ENCODE data around the gene HSPA2. TPM values are rescaled to one million over a fixed set of nuclear protein-coding genes. Genes with fewer than 3 reads are reported as not detected.

Gene HSPA2
- total RNA-seq (2016; rRNA removed; fragmentation: Illumina TruSeq; extraction: Trizol), result 0.27 and 0.28 TPM in 2 replicates
- total RNA-seq (2016; cell fraction: cytosol; rRNA removed; fragmentation: Illumina TruSeq; extraction: Trizol; ENCODE audit: low read depth), result not detected in 2 replicates
- 0.17 and 0.37 TPM in 2 replicates for total RNA-seq (2016; cell fraction: insoluble cytoplasmic fraction; rRNA removed; fragmentation: Illumina TruSeq; extraction: Trizol)
- total RNA-seq (2016; cell fraction: membrane; rRNA removed; fragmentation: Illumina TruSeq; extraction: Trizol), result 0.21 TPM in 1 of 2 replicates, not detected in the other
- 0.22 and 0.47 TPM in 2 replicates for total RNA-seq (2016; cell fraction: nucleus; rRNA removed; fragmentation: Illumina TruSeq; extraction: Trizol)
- 0.15 and 0.16 TPM in 2 replicates for polyA plus RNA-seq (2011; rRNA removed)
- polyA plus RNA-seq (2011; cell fraction: cytosol; rRNA removed), result 0.12 and 0.15 TPM in 2 replicates
- polyA plus RNA-seq (2011; cell fraction: nucleus; rRNA removed), result 0.24 and 0.27 TPM in 2 replicates
- polyA plus RNA-seq (2012), result 0.24 and 0.32 TPM in 2 replicates
- polyA plus RNA-seq (2016; cell fraction: cytosol; fragmentation: Illumina TruSeq; extraction: Trizol; ENCODE audit: low read depth), result not detected in 2 replicates
- 0.26 TPM in 1 of 2 replicates, not detected in the other for polyA plus RNA-seq (2016; cell fraction: insoluble cytoplasmic fraction; fragmentation: Illumina TruSeq; extraction: Trizol; ENCODE audit: low read depth)
- not detected in 2 replicates for polyA plus RNA-seq (2016; cell fraction: membrane; fragmentation: Illumina TruSeq; extraction: Trizol; ENCODE audit: low read depth)
- polyA plus RNA-seq (2016; cell fraction: nucleus; fragmentation: Illumina TruSeq; extraction: Trizol; ENCODE audit: insufficient read depth, low read depth), result 0.22 TPM in 1 of 2 replicates, not detected in the other
- 0.26 and 8.0 TPM in 2 replicates for polyA minus RNA-seq (2011; rRNA and poly(A)+ RNA removed; ENCODE audit: low replicate concordance)
- 0.18 and 0.30 TPM in 2 replicates for polyA minus RNA-seq (2011; cell fraction: cytosol; rRNA and poly(A)+ RNA removed)
- 0.39 and 0.87 TPM in 2 replicates for polyA minus RNA-seq (2011; cell fraction: nucleus; rRNA and poly(A)+ RNA removed)
- Bru-seq, nascent RNA, result percentile 35 among the genes with signal in this experiment
- percentile 42 among the genes with signal in this experiment for BruChase-seq, experiment 1, labeled RNA remaining after a 6-hour chase
- BruChase-seq, experiment 2, labeled RNA remaining after a 2-hour chase, result percentile 42 among the genes with signal in this experiment
- long read RNA-seq, experiment 1, result 0 reads
- long read RNA-seq, experiment 2, result 0 reads

- peak; percentile 99 for ATAC-seq
- in situ Hi-C loops (cut with HindIII; ENCODE audit: extremely low pct_ligation_motif_present, low pct_unique_long_range_greater_than_20kb) (loop anchor here (5.0 kb wide), 1 partner anchor 97 kb away; no protein-coding TSS in a partner anchor), intact Hi-C loops (cut with micrococcal nuclease; ENCODE audit: unreplicated experiment) (loop anchor here (1.0 kb wide), 2 partner anchors 96 to 224 kb away; no protein-coding TSS in a partner anchor)
- no TSS peak for BruUV-seq (replicated peaks)
- CTCF ChIA-PET (ENCODE audit: low intra/inter-chr PET ratio, low total read pairs), result interaction anchor here (1.2 kb wide), 1 partner anchor 97 kb away, joined by 5 read pairs; no protein-coding TSS in a partner anchor
- peak; percentile 88 for DNase-seq (ENCODE audit: low spot score)
- WGBS (ENCODE audit: low lambda C conversion rate), result 76% methylated on average over 50 of the region's 79 CpGs
- no peaks in the 10 kb centered on the region for H4K20me1 ChIP-seq (ENCODE audit: insufficient read depth, low read length)
- H3K4me2 ChIP-seq (ENCODE audit: low read depth, low read length), result peak within 1 kb of the TSS; percentile 65
- H3K9ac ChIP-seq (ENCODE audit: insufficient read depth, low read depth, low read length), result peak within 1 kb of the TSS; percentile 65
- no peaks in the 10 kb centered on the region for H3K36me3 ChIP-seq (replicated peaks in 1 of 2; ENCODE audit: control insufficient read depth in 1 of 2, insufficient read depth in 2 of 2, low read length in 2 of 2)
- peak within 1 kb of the TSS; percentile 70 to 73 (median 72) for H3K4me3 ChIP-seq (replicated peaks in 1 of 3; ENCODE audit: insufficient read depth in 1 of 3, low read depth in 2 of 3, low read length in 3 of 3)
- no peak within 1 kb of the TSS for H2AFZ ChIP-seq (ENCODE audit: low read length)
- H3K79me2 ChIP-seq (ENCODE audit: insufficient read depth, low read length), result no peaks in the 10 kb centered on the region
- POLR2A ChIA-PET, result interaction anchor here (1.0 kb wide), 1 partner anchor 35 kb away, joined by 4 read pairs; no protein-coding TSS in a partner anchor
- H3K27ac ChIP-seq (ENCODE audit: extremely low read length, insufficient read depth, low read length), result peak within 1 kb of the TSS; percentile 59
- no peaks in the 10 kb centered on the region for H3K9me3 ChIP-seq (ENCODE audit: low read length)
- peak; percentile 89 for FAIRE-seq
- H3K27me3 ChIP-seq (ENCODE audit: control insufficient read depth in 1 of 2, insufficient read depth in 2 of 2, low read length in 2 of 2), result no peaks in the 10 kb centered on the region
- peaks cover 18% of the 10 kb centered on the region for H3K4me1 ChIP-seq (ENCODE audit: insufficient read depth, low read length)
- 0 out of 2 replicates have a peak, but pooled peaks have one; percentile 35 for TF ChIP-seq ZNF138 (CRISPR knock-in tag; IDR thresholded peaks at IDR 0.05; ENCODE audit: low read depth)
- no peak for TF ChIP-seq ELF4 (CRISPR knock-in tag; IDR thresholded peaks at IDR 0.05; ENCODE audit: borderline replicate concordance)
- peak; percentile 71 for TF ChIP-seq MAX (IDR thresholded peaks at IDR 0.05)
- TF ChIP-seq ZGPAT (CRISPR knock-in tag; IDR thresholded peaks at IDR 0.05), result peak; percentile 70; the same call in 1 of the 2 replicates
- no peak for TF ChIP-seq ZNF484 (CRISPR knock-in tag; IDR thresholded peaks at IDR 0.05; ENCODE audit: borderline replicate concordance, low read depth)
- peak; percentile 69; the same call in 1 of the 2 replicates for TF ChIP-seq ZNF350 (CRISPR knock-in tag; IDR thresholded peaks at IDR 0.05; ENCODE audit: borderline replicate concordance, low read depth)
- no peak for TF ChIP-seq JUNB (CRISPR knock-in tag; IDR thresholded peaks at IDR 0.05; ENCODE audit: borderline replicate concordance)
- no peak for TF ChIP-seq GPN1 (CRISPR knock-in tag; IDR thresholded peaks at IDR 0.05; ENCODE audit: borderline replicate concordance)
- no peak for TF ChIP-seq REXO4 (CRISPR knock-in tag; IDR thresholded peaks at IDR 0.05; ENCODE audit: borderline replicate concordance)
- TF ChIP-seq PRPF4 (IDR thresholded peaks at IDR 0.05; ENCODE audit: low read depth, low read length, poor library complexity, severe bottlenecking), result no peak
- no peak for TF ChIP-seq KAT7 (CRISPR knock-in tag; IDR thresholded peaks at IDR 0.05; ENCODE audit: borderline replicate concordance)
- peak; percentile 80 for TF ChIP-seq SALL1 (CRISPR knock-in tag; IDR thresholded peaks at IDR 0.05)
- TF ChIP-seq MAF1 (CRISPR knock-in tag; IDR thresholded peaks at IDR 0.05; ENCODE audit: borderline replicate concordance), result no peak
- TF ChIP-seq ARHGAP35 (CRISPR knock-in tag; IDR thresholded peaks at IDR 0.05; ENCODE audit: borderline replicate concordance), result no peak
- TF ChIP-seq ZNF775 (CRISPR knock-in tag; IDR thresholded peaks at IDR 0.05; ENCODE audit: borderline replicate concordance), result no peak
- TF ChIP-seq CHD2 (IDR thresholded peaks at IDR 0.05; ENCODE audit: low read depth, low read length), result no peak
Measured at GRCh38 chr14:64540208-64541202, at the start of gene HSPA2. Gene HSPA2 (plus strand): TSS chr14:64540741. CDS start chr14:64540850, 109 bp downstream.
